ENCODE data around the gene NPBWR2. TPM values are rescaled to one million over a fixed set of nuclear protein-coding genes. Genes with fewer than 3 reads are reported as not detected.
A peak's percentile ranks its signal among the peaks of the same experiment; 100 is the strongest.

The NPBWR2 gene
- total and polyA plus RNA-seq, 2 experiments from 2014 or later, result not detected

- TF ChIP-seq ZNF114 (CRISPR knock-in tag; IDR thresholded peaks at IDR 0.05) (no peak), STAT1 (IDR thresholded peaks at IDR 0.05; ENCODE audit: unreplicated experiment) (no peak), ZNF331 (CRISPR knock-in tag; IDR thresholded peaks at IDR 0.05; ENCODE audit: low read depth) (no peak), JUNB (IDR thresholded peaks at IDR 0.05; ENCODE audit: unreplicated experiment) (no peak), EZH2phosphoT487 (IDR thresholded peaks at IDR 0.05; ENCODE audit: unreplicated experiment) (no peak), POLR2AphosphoS5 (IDR thresholded peaks at IDR 0.05; ENCODE audit: low read depth) (no peak)
Observed at GRCh38 chr20:64152906-64153305, 45.5 kb upstream of the NPBWR2 start (continued).

GRCh38 chr20:64151633-64152530, 44.5 kb upstream of the NPBWR2 start:
- no peak; the same call in 2 of the 3 replicates for ATAC-seq
- no peak overlapping the region; the same call in 2 of the 3 replicates for H3K4me3 Mint-ChIP-seq
- H3K27ac ChIP-seq (ENCODE audit: low read depth), result no peak overlapping the region

GRCh38 chr20:64150756-64151632, 43.6 kb upstream of the NPBWR2 start:
- DNase-seq (ENCODE audit: low spot score), result no peak
- H3K36me3 Mint-ChIP-seq (ENCODE audit: low read depth), result no peaks in the 10 kb centered on the region
- H3K79me2 ChIP-seq (replicated peaks; ENCODE audit: insufficient read depth), result no peaks in the 10 kb centered on the region
- no peaks in the 10 kb centered on the region for H3K36me3 ChIP-seq (ENCODE audit: insufficient read depth)
- H3K4me2 ChIP-seq, result no peak overlapping the region
- H3K4me3 ChIP-seq, result no peak overlapping the region
- no peak overlapping the region for H3K27ac ChIP-seq (ENCODE audit: low read depth)
- peaks cover 9% of the 10 kb centered on the region; the same call in 2 of the 3 replicates for H3K9me3 Mint-ChIP-seq
- peaks cover 7% of the 10 kb centered on the region; the same call in 1 of the 2 replicates for H3K4me1 ChIP-seq (ENCODE audit: insufficient read depth)
- H4K20me1 ChIP-seq (replicated peaks; ENCODE audit: insufficient read depth), result no peaks in the 10 kb centered on the region
- no peak overlapping the region; the same call in 1 of the 2 replicates for H3K27ac Mint-ChIP-seq
- H3K4me3 Mint-ChIP-seq, result no peak overlapping the region
- 0 out of 2 replicates have a peak, but pooled peaks cover 4% of the 10 kb centered on the region for H3F3A ChIP-seq (replicated peaks; ENCODE audit: low read depth)
- no peak for ATAC-seq
- no peaks in the 10 kb centered on the region; the same call in 1 of the 2 replicates for H3K9me2 ChIP-seq (ENCODE audit: insufficient read depth)
- peaks cover 16% of the 10 kb centered on the region for H3K27me3 Mint-ChIP-seq (ENCODE audit: insufficient read depth, low read depth, poor library complexity)
- no peaks in the 10 kb centered on the region for H3K27me3 ChIP-seq (ENCODE audit: insufficient read depth)
- H3K4me1 Mint-ChIP-seq, result peaks cover 19% of the 10 kb centered on the region
- no peak overlapping the region for H2AFZ ChIP-seq
- TF ChIP-seq ZNF462 (CRISPR knock-in tag; IDR thresholded peaks at IDR 0.05) (no peak), JUNB (IDR thresholded peaks at IDR 0.05; ENCODE audit: unreplicated experiment) (no peak)

More at GRCh38 chr20:64151633-64152530, 44.5 kb upstream of the NPBWR2 start:
- peaks cover 22% of the 10 kb centered on the region for H3K4me1 Mint-ChIP-seq
- DNase-seq (ENCODE audit: low spot score), result peak; percentile 13
- no peak overlapping the region for H3K4me2 ChIP-seq
- H3K36me3 Mint-ChIP-seq (ENCODE audit: low read depth), result no peaks in the 10 kb centered on the region
- H3K27me3 Mint-ChIP-seq (ENCODE audit: insufficient read depth, low read depth, poor library complexity), result peaks cover 15% of the 10 kb centered on the region
- H3F3A ChIP-seq (replicated peaks; ENCODE audit: low read depth), result 0 out of 2 replicates have a peak, but pooled peaks cover 4% of the 10 kb centered on the region
- TF ChIP-seq JUNB (IDR thresholded peaks at IDR 0.05; ENCODE audit: unreplicated experiment) (no peak), EZH2 (IDR thresholded peaks at IDR 0.05; ENCODE audit: low read depth, unreplicated experiment) (no peak)
- no peaks in the 10 kb centered on the region; the same call in 1 of the 2 replicates for H3K9me2 ChIP-seq (ENCODE audit: insufficient read depth)
- no peak overlapping the region for H2AFZ ChIP-seq
- peaks cover 7% of the 10 kb centered on the region; the same call in 1 of the 2 replicates for H3K4me1 ChIP-seq (ENCODE audit: insufficient read depth)
- 0 out of 2 replicates have a peak overlapping the region, but pooled peaks have one; percentile 22 for H3K27ac Mint-ChIP-seq
- no peaks in the 10 kb centered on the region for H3K36me3 ChIP-seq (ENCODE audit: insufficient read depth)
- H4K20me1 ChIP-seq (replicated peaks; ENCODE audit: insufficient read depth), result no peaks in the 10 kb centered on the region
- no peaks in the 10 kb centered on the region for H3K27me3 ChIP-seq (ENCODE audit: insufficient read depth)
- no peak overlapping the region for H3K4me3 ChIP-seq
- peaks cover 9% of the 10 kb centered on the region; the same call in 2 of the 3 replicates for H3K9me3 Mint-ChIP-seq
- H3K79me2 ChIP-seq (replicated peaks; ENCODE audit: insufficient read depth), result no peaks in the 10 kb centered on the region

Measured in GM23338 (cell line).